MCF 10A (cell line): ENCODE measurements around the gene ZNF653. TPM values are rescaled to one million over a fixed set of nuclear protein-coding genes. Genes with fewer than 3 reads are reported as not detected.

ENCODE experiments used
- BruUV-seq: library from RNA; stranded (reverse); fragments of 400-500 nt; replicated peaks from 2 replicates; lab custom pipeline; 2021; lab: Mats Ljungman, UMichigan
- CTCF ChIA-PET: fragments of 300-600 bp; sonication (Branson Sonifier 250); formaldehyde crosslinking; extraction: SDS; loops from one replicate; lab custom pipeline; 2021; ENCODE audit warnings: antibody characterized with exemption, inconsistent platforms; lab: Yijun Ruan, JAX
- POLR2A ChIA-PET: fragments of 300-600, 350-650 bp; sonication (Branson Sonifier 250); formaldehyde crosslinking; extraction: SDS; loops from one replicate; lab custom pipeline; 2020; ENCODE audit warnings: antibody characterized with exemption, inconsistent platforms; lab: Yijun Ruan, JAX
- DNase-seq: peaks from one replicate; pipeline ENCODE4 v3.0.0-alpha.2; 2018; ENCODE audit not compliant: unreplicated experiment
- H3K27ac Mint-ChIP-seq: one replicate; pipeline ENCODE4 v1.8.0; 2022; ENCODE audit warnings: mild to moderate bottlenecking, low read depth, mixed read lengths; ENCODE audit not compliant: unreplicated experiment
- H3K27me3 Mint-ChIP-seq: one replicate; pipeline ENCODE4 v1.8.0; 2022; ENCODE audit warnings: mixed read lengths; ENCODE audit not compliant: insufficient read depth, unreplicated experiment
- H3K36me3 Mint-ChIP-seq: one replicate; pipeline ENCODE4 v1.8.0; 2022; ENCODE audit warnings: mild to moderate bottlenecking, moderate library complexity, mixed read lengths; ENCODE audit not compliant: insufficient read depth, unreplicated experiment
- H3K4me1 Mint-ChIP-seq: one replicate; pipeline ENCODE4 v1.8.0; 2022; ENCODE audit warnings: mixed read lengths; ENCODE audit not compliant: insufficient read depth, unreplicated experiment
- H3K4me3 Mint-ChIP-seq: one replicate; pipeline ENCODE4 v1.8.0; 2022; ENCODE audit warnings: mild to moderate bottlenecking, moderate library complexity, mixed read lengths; ENCODE audit not compliant: unreplicated experiment
- H3K9me3 Mint-ChIP-seq: one replicate; pipeline ENCODE4 v1.8.0; 2022; ENCODE audit warnings: mixed read lengths; ENCODE audit not compliant: unreplicated experiment
- CTCF ChIP-seq: fragments of 200-600 bp; IDR thresholded peaks from one replicate; pipeline ENCODE4 v1.8.0; 2022; ENCODE audit warnings: antibody characterized with exemption, mild to moderate bottlenecking; ENCODE audit not compliant: unreplicated experiment
- intact Hi-C: fragments of 100-400 bp; cut with micrococcal nuclease; formaldehyde crosslinking; loops from 2 replicates; pipeline ENCODE4 v1.14.1; 2022
- total RNA-seq: library from RNA; stranded (reverse); gene quantifications from 2 replicates; pipeline ENCODE4 v1.2.3, GENCODE V29; 2022

Gene ZNF653
- total RNA-seq, 1 experiment from 2014 or later = 7.7 TPM

GRCh38 chr19:11506101-11506555, 489 bp upstream of the ZNF653 start:
- H3K4me1 Mint-ChIP-seq = peaks cover 20% of the 10 kb centered on the region
- peaks cover 14% of the 10 kb centered on the region for H3K36me3 Mint-ChIP-seq
- no peaks in the 10 kb centered on the region for H3K9me3 Mint-ChIP-seq
- no peak for DNase-seq
- ChIA-PET CTCF (no interaction called here), POLR2A (interaction anchor here (0.6 to 1.1 kb wide), 5 partner anchors 17 to 98 kb away, joined by 3 to 4 read pairs (median 3); partner anchors contain the start of genes ECSIT and ELOF1)
- intact Hi-C loops = no loop called here
- H3K27ac Mint-ChIP-seq = peak overlapping the region; percentile 85
- H3K27me3 Mint-ChIP-seq = no peaks in the 10 kb centered on the region
- H3K4me3 Mint-ChIP-seq = peak overlapping the region; percentile 81
- no TSS peak for BruUV-seq
- TF ChIP-seq CTCF = no peak

- intact Hi-C loops = loop anchor here (1.0 kb wide), 1 partner anchor 24 kb away; the partner anchor contains the start of gene ECSIT
- Mint-ChIP-seq H3K4me3 (peak overlapping the region; percentile 81), H3K27ac (peak overlapping the region; percentile 85), H3K4me1 (peaks cover 20% of the 10 kb centered on the region), H3K9me3 (no peaks in the 10 kb centered on the region), H3K27me3 (no peaks in the 10 kb centered on the region), H3K36me3 (peaks cover 12% of the 10 kb centered on the region)
- TF ChIP-seq CTCF = no peak
- BruUV-seq = no TSS peak
- peak; percentile 96 for DNase-seq
- CTCF ChIA-PET = no interaction called here
- POLR2A ChIA-PET = interaction anchor here (0.6 to 1.0 kb wide), 3 partner anchors 24 to 631 kb away, joined by 3 to 4 read pairs (median 3); partner anchors contain the start of gene ECSIT
Measured at GRCh38 chr19:11505032-11505503, 571 bp downstream of the ZNF653 start.

DNA sequence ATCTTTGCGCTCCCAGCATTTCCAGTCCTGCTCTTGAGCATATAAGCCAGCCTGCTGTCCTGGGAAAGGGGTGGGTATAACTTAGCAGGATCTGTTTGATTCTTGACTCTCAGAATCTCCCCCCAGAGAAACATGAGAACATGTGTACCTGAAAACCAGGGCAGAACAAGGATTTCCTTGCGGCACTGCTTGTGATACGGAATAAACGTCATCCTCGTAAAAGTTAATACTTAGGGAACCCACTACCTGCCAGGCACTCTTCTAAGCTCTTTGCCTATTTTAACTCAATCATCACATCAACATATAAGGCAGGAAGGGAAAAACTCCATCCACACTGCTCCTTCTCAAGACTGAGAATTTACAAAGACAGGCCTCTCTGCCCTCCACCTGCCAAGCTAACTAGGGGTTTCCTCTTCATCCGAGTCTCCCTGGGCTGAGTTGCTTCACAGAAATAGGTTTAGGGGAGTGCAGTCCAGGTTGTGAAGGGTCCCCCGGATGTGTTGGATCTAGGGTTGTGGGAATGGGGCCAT, 1.1 kb downstream of the ZNF653 start:
- peaks cover 20% of the 10 kb centered on the region for H3K4me1 Mint-ChIP-seq
- ChIA-PET CTCF (no interaction called here), POLR2A (interaction anchor here (1.0 to 1.4 kb wide), 2 partner anchors 14 to 24 kb away, joined by 3 read pairs; partner anchors contain the start of gene ECSIT)
- no peak for DNase-seq
- peaks cover 12% of the 10 kb centered on the region for H3K36me3 Mint-ChIP-seq
- intact Hi-C loops = loop anchor here (1.0 kb wide), 1 partner anchor 25 kb away; the partner anchor contains the start of gene ECSIT
- H3K9me3 Mint-ChIP-seq = no peaks in the 10 kb centered on the region
- peak overlapping the region; percentile 85 for H3K27ac Mint-ChIP-seq
- TF ChIP-seq CTCF = no peak
- TSS peak; percentile 33 for BruUV-seq
- no peaks in the 10 kb centered on the region for H3K27me3 Mint-ChIP-seq
- H3K4me3 Mint-ChIP-seq = peak overlapping the region; percentile 81

GRCh38 chr19:11499890-11500420, 5.7 kb downstream of the ZNF653 start:
- intact Hi-C loops = loop anchor here (5.0 kb wide), 1 partner anchor 642 kb away; the partner anchor contains the start of gene ZNF20
- POLR2A ChIA-PET = no interaction called here
- peaks cover 9% of the 10 kb centered on the region for H3K4me1 Mint-ChIP-seq
- H3K4me3 Mint-ChIP-seq = no peak overlapping the region
- H3K27me3 Mint-ChIP-seq = no peaks in the 10 kb centered on the region
- no peak for DNase-seq
- BruUV-seq = no TSS peak
- no peaks in the 10 kb centered on the region for H3K9me3 Mint-ChIP-seq
- peaks cover 8% of the 10 kb centered on the region for H3K36me3 Mint-ChIP-seq
- no peak for TF ChIP-seq CTCF
- H3K27ac Mint-ChIP-seq = no peak overlapping the region
- CTCF ChIA-PET = no interaction called here
